ENCODE measurements around the gene SERGEF.

- TF ChIP-seq, protein P1, sequence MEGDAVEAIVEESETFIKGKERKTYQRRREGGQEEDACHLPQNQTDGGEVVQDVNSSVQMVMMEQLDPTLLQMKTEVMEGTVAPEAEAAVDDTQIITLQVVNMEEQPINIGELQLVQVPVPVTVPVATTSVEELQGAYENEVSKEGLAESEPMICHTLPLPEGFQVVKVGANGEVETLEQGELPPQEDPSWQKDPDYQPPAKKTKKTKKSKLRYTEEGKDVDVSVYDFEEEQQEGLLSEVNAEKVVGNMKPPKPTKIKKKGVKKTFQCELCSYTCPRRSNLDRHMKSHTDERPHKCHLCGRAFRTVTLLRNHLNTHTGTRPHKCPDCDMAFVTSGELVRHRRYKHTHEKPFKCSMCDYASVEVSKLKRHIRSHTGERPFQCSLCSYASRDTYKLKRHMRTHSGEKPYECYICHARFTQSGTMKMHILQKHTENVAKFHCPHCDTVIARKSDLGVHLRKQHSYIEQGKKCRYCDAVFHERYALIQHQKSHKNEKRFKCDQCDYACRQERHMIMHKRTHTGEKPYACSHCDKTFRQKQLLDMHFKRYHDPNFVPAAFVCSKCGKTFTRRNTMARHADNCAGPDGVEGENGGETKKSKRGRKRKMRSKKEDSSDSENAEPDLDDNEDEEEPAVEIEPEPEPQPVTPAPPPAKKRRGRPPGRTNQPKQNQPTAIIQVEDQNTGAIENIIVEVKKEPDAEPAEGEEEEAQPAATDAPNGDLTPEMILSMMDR (IDR thresholded peaks at IDR 0.05): no peak
- TF ChIP-seq POLR2AphosphoS5 (IDR thresholded peaks at IDR 0.05) (no peak), POLR2A (IDR thresholded peaks at IDR 0.05) (no peak)
These were observed 157.1 kb downstream of the SERGEF start for GRCh38 chr11:17855531-17856290.
